Fibroblast of lung (primary cell): ENCODE data around the gene AKTIP. TPM values are rescaled to one million over a fixed set of nuclear protein-coding genes. Genes with fewer than 3 reads are reported as not detected.
A peak's percentile ranks its signal among the peaks of the same experiment; 100 is the strongest.
"Not testable (repeated sequence)": the region's sequence is repeated elsewhere in the genome, so short reads cannot be mapped to it uniquely, and the experiment has no call there.

Source experiments
- DNase-seq, 2 donors: peaks; one replicate each; pipeline versions ENCODE4 v3.0.0 to v3.0.0-alpha.2; 2010; ENCODE audit warnings: low read depth in 2 of 2
- H2AFZ ChIP-seq: 2 replicates; pipeline ENCODE4 v1.5.1; 2012; ENCODE audit warnings: low read length, control low read depth, inconsistent platforms
- H3K27ac ChIP-seq: 2 replicates; pipeline ENCODE4 v1.5.1; 2011; ENCODE audit warnings: low read length, control low read depth; ENCODE audit not compliant: insufficient read depth
- H3K27me3 ChIP-seq: 2 replicates; pipeline ENCODE4 v1.5.1; 2011; ENCODE audit warnings: mild to moderate bottlenecking, low read length; ENCODE audit not compliant: control insufficient read depth, insufficient read depth
- H3K36me3 ChIP-seq: 2 replicates; pipeline ENCODE4 v1.5.1; 2011; ENCODE audit warnings: low read length; ENCODE audit not compliant: control insufficient read depth, insufficient read depth
- H3K4me1 ChIP-seq: 2 replicates; pipeline ENCODE4 v1.5.1; 2011; ENCODE audit warnings: low read length; ENCODE audit not compliant: control insufficient read depth, insufficient read depth; ENCODE audit errors: extremely low read depth
- H3K4me2 ChIP-seq: 2 replicates; pipeline ENCODE4 v1.5.1; 2011; ENCODE audit warnings: low read length, control low read depth; ENCODE audit not compliant: insufficient read depth; ENCODE audit errors: extremely low read depth
- H3K4me3 ChIP-seq, 4 experiments: fragments of 200-600 bp in 1 of 4; sonication (generic) in 1 of 4; replicated peaks in 1 of 4; 2 replicates each; pipeline ENCODE4 v1.5.1; 2011 to 2016; ENCODE audit warnings: low read length in 4 of 4, low read depth in 3 of 4, mild to moderate bottlenecking in 3 of 4, control low read depth in 2 of 4, inconsistent platforms in 1 of 4, mixed read lengths in 1 of 4; ENCODE audit not compliant: insufficient read depth in 1 of 4; ENCODE audit errors: control extremely low read depth in 1 of 4
- H3K79me2 ChIP-seq: 2 replicates; pipeline ENCODE4 v1.5.1; 2012; ENCODE audit warnings: mild to moderate bottlenecking, low read length, inconsistent platforms; ENCODE audit not compliant: control insufficient read depth, insufficient read depth
- H3K9ac ChIP-seq: 2 replicates; pipeline ENCODE4 v1.5.1; 2011; ENCODE audit warnings: mild to moderate bottlenecking, low read length, control low read depth; ENCODE audit not compliant: insufficient read depth
- H3K9me3 ChIP-seq: 2 replicates; pipeline ENCODE4 v1.5.1; 2012; ENCODE audit warnings: low read depth, low read length; ENCODE audit not compliant: control insufficient read depth, insufficient read depth
- H4K20me1 ChIP-seq: 2 replicates; pipeline ENCODE4 v1.5.1; 2011; ENCODE audit warnings: low read length; ENCODE audit not compliant: control insufficient read depth, insufficient read depth; ENCODE audit errors: extremely low read depth
- EZH2 ChIP-seq: IDR thresholded peaks from 2 replicates; pipeline ENCODE4 v1.5.1; 2012; ENCODE audit warnings: low read length, control low read depth, mild to moderate bottlenecking; ENCODE audit errors: missing control alignments
- polyA plus RNA-seq, 2 donors: library from polyadenylated mRNA; depleted of rRNA in 1 of 2; stranded (reverse) in 1 of 2; unstranded in 1 of 2; fragments of >200 nt; gene quantifications; 2 replicates each; pipeline ENCODE4 v1.2.1, GENCODE V29; 2011 to 2012; ENCODE audit warnings: missing spikeins in 1 of 2
- total RNA-seq: library from RNA; depleted of rRNA; stranded (reverse); fragments of >200 nt; gene quantifications from 2 replicates; pipeline ENCODE4 v1.2.1, GENCODE V29; 2014
- TF ChIP-seq, protein P1 (sequence below), 2 donors: IDR thresholded peaks in 1 of 2; conservative IDR thresholded peaks in 1 of 2; 1 replicate in 1 of 2; 2 replicates in 1 of 2; pipeline ENCODE4 v1.5.1; 2011 to 2012; ENCODE audit warnings: low read length in 2 of 2, control low read depth in 1 of 2, inconsistent platforms in 1 of 2, low read depth in 1 of 2, mild to moderate bottlenecking in 1 of 2

Gene AKTIP
- total and polyA plus RNA-seq, 2 donors (not counting 1 experiment from before 2014, with no cell fraction given): 21.3 to 28.0 TPM

- no peaks in the 10 kb centered on the region for H4K20me1 ChIP-seq
- H3K9ac ChIP-seq: no peak overlapping the region
- TF ChIP-seq, protein P1, sequence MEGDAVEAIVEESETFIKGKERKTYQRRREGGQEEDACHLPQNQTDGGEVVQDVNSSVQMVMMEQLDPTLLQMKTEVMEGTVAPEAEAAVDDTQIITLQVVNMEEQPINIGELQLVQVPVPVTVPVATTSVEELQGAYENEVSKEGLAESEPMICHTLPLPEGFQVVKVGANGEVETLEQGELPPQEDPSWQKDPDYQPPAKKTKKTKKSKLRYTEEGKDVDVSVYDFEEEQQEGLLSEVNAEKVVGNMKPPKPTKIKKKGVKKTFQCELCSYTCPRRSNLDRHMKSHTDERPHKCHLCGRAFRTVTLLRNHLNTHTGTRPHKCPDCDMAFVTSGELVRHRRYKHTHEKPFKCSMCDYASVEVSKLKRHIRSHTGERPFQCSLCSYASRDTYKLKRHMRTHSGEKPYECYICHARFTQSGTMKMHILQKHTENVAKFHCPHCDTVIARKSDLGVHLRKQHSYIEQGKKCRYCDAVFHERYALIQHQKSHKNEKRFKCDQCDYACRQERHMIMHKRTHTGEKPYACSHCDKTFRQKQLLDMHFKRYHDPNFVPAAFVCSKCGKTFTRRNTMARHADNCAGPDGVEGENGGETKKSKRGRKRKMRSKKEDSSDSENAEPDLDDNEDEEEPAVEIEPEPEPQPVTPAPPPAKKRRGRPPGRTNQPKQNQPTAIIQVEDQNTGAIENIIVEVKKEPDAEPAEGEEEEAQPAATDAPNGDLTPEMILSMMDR (conservative IDR thresholded peaks at IDR 0.05 in 1 of 2, IDR thresholded peaks at IDR 0.05 in 1 of 2; ENCODE audit: low read depth in 1 of 2, low read length in 2 of 2): no peak
- no peak for TF ChIP-seq EZH2
These were observed 14.8 kb upstream of the AKTIP start for GRCh38 chr16:53517851-53518250.

GRCh38 chr16:53515811-53516210, 12.8 kb upstream of the AKTIP start:
- Histone ChIP-seq H3K27ac (no peak overlapping the region), H3K4me2 (no peak overlapping the region), H3K79me2 (no peaks in the 10 kb centered on the region), H3K27me3 (no peaks in the 10 kb centered on the region), H3K4me3 (no peak overlapping the region), H2AFZ (no peak overlapping the region), H3K9ac (no peak overlapping the region), H3K36me3 (no peaks in the 10 kb centered on the region), H3K9me3 (no peaks in the 10 kb centered on the region), H3K4me1 (no peaks in the 10 kb centered on the region), H4K20me1 (no peaks in the 10 kb centered on the region)
- DNase-seq: no peak
- TF ChIP-seq, protein P1 (conservative IDR thresholded peaks at IDR 0.05 in 1 of 2, IDR thresholded peaks at IDR 0.05 in 1 of 2; ENCODE audit: low read depth in 1 of 2, low read length in 2 of 2): no peak
- no peak for TF ChIP-seq EZH2

More at GRCh38 chr16:53517851-53518250, 14.8 kb upstream of the AKTIP start:
- Histone ChIP-seq H3K27ac (no peak overlapping the region), H3K4me2 (no peak overlapping the region), H3K36me3 (no peaks in the 10 kb centered on the region), H3K9me3 (no peaks in the 10 kb centered on the region), H3K27me3 (no peaks in the 10 kb centered on the region), H3K79me2 (no peaks in the 10 kb centered on the region), H2AFZ (no peak overlapping the region), H3K4me3 (no peak overlapping the region), H3K4me1 (no peaks in the 10 kb centered on the region)
- no peak for DNase-seq

- no peak overlapping the region for H2AFZ ChIP-seq
- H3K9ac ChIP-seq: no peak overlapping the region
- no peaks in the 10 kb centered on the region for H3K79me2 ChIP-seq
- H3K9me3 ChIP-seq: no peaks in the 10 kb centered on the region
- H3K4me2 ChIP-seq: no peak overlapping the region
- no peak for TF ChIP-seq EZH2
- TF ChIP-seq, protein P1 (conservative IDR thresholded peaks at IDR 0.05 in 1 of 2, IDR thresholded peaks at IDR 0.05 in 1 of 2; ENCODE audit: low read depth in 1 of 2, low read length in 2 of 2): no peak
- H4K20me1 ChIP-seq: no peaks in the 10 kb centered on the region
- DNase-seq: peak in 1 of 2 donors; percentile 52
- no peaks in the 10 kb centered on the region for H3K36me3 ChIP-seq
- peaks cover 1% of the 10 kb centered on the region for H3K4me1 ChIP-seq
- H3K27me3 ChIP-seq: no peaks in the 10 kb centered on the region
- no peak overlapping the region for H3K4me3 ChIP-seq
- H3K27ac ChIP-seq: no peak overlapping the region
These were observed 12.2 kb upstream of the AKTIP start for GRCh38 chr16:53515259-53515658.

- not testable (repeated sequence) for H2AFZ ChIP-seq, H3K4me2 ChIP-seq, DNase-seq, H3K27me3 ChIP-seq, H3K79me2 ChIP-seq, H3K27ac ChIP-seq, H4K20me1 ChIP-seq, H3K9me3 ChIP-seq, H3K4me1 ChIP-seq, H3K4me3 ChIP-seq, H3K9ac ChIP-seq, H3K36me3 ChIP-seq
These were observed 9.8 kb upstream of the AKTIP start for GRCh38 chr16:53512795-53513194.
